GM12875 (cell line): ENCODE results near the gene GALNT1.

Experiments
- H3K4me3 ChIP-seq: one replicate; pipeline ENCODE4 v1.5.1; 2011; ENCODE audit warnings: low read depth, low read length, control low read depth
- CTCF ChIP-seq: IDR thresholded peaks from 2 replicates; pipeline ENCODE4 v1.5.1; 2011; ENCODE audit warnings: low read depth, mild to moderate bottlenecking, control low read depth, inconsistent platforms, low read length, moderate library complexity, borderline replicate concordance; ENCODE audit not compliant: insufficient read depth

The GALNT1 gene

GRCh38 chr18:35695384-35695783, 113.8 kb downstream of the GALNT1 start:
- no peak overlapping the region for H3K4me3 ChIP-seq
- no peak for TF ChIP-seq CTCF

GRCh38 chr18:35695803-35696202, 114.3 kb downstream of the GALNT1 start:
- no peak overlapping the region for H3K4me3 ChIP-seq
- TF ChIP-seq CTCF = no peak

GRCh38 chr18:35696307-35696706, 114.8 kb downstream of the GALNT1 start:
- no peak for TF ChIP-seq CTCF

GRCh38 chr18:35697869-35698268, 116.3 kb downstream of the GALNT1 start:
- no peak for TF ChIP-seq CTCF
- H3K4me3 ChIP-seq = no peak overlapping the region

More at GRCh38 chr18:35696307-35696706, 114.8 kb downstream of the GALNT1 start:
- no peak overlapping the region for H3K4me3 ChIP-seq

- H3K4me3 ChIP-seq = no peak overlapping the region
Observed at GRCh38 chr18:35703043-35703688, 121.6 kb downstream of the GALNT1 start.

GRCh38 chr18:35705988-35706387, 124.4 kb downstream of the GALNT1 start:
- H3K4me3 ChIP-seq = no peak overlapping the region
- no peak for TF ChIP-seq CTCF

More at GRCh38 chr18:35703043-35703688, 121.6 kb downstream of the GALNT1 start:
- TF ChIP-seq CTCF = no peak

GRCh38 chr18:35707247-35707646, 125.7 kb downstream of the GALNT1 start:
- H3K4me3 ChIP-seq = no peak overlapping the region
- TF ChIP-seq CTCF = no peak
